ENCODE results near the gene ANAPC2. TPM values are rescaled to one million over a fixed set of nuclear protein-coding genes. Genes with fewer than 3 reads are reported as not detected.

The ANAPC2 gene
- total and polyA plus RNA-seq, 7 donors: 12.5 to 49.3 (median 23.2) TPM

GRCh38 chr9:137191245-137191644, 2.9 kb upstream of the ANAPC2 start:
- 73 to 83% methylated on average over 3 of the region's 3 CpGs for WGBS, 2 donors
- no peak overlapping the region for H3K4me3 ChIP-seq
- intact Hi-C loops (cut with DNase I): no loop called here
- TF ChIP-seq, protein P1, sequence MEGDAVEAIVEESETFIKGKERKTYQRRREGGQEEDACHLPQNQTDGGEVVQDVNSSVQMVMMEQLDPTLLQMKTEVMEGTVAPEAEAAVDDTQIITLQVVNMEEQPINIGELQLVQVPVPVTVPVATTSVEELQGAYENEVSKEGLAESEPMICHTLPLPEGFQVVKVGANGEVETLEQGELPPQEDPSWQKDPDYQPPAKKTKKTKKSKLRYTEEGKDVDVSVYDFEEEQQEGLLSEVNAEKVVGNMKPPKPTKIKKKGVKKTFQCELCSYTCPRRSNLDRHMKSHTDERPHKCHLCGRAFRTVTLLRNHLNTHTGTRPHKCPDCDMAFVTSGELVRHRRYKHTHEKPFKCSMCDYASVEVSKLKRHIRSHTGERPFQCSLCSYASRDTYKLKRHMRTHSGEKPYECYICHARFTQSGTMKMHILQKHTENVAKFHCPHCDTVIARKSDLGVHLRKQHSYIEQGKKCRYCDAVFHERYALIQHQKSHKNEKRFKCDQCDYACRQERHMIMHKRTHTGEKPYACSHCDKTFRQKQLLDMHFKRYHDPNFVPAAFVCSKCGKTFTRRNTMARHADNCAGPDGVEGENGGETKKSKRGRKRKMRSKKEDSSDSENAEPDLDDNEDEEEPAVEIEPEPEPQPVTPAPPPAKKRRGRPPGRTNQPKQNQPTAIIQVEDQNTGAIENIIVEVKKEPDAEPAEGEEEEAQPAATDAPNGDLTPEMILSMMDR (IDR thresholded peaks at IDR 0.05): no peak
- TF ChIP-seq POLR2A (IDR thresholded peaks at IDR 0.05) (no peak), EP300 (IDR thresholded peaks at IDR 0.05) (no peak), POLR2AphosphoS5 (IDR thresholded peaks at IDR 0.05) (no peak)
- no peaks in the 10 kb centered on the region for H3K9me3 ChIP-seq
- no peak overlapping the region for H3K27ac ChIP-seq
- peaks cover 0 to 44% (median 37%) of the 10 kb centered on the region in 4 donors for H3K4me1 ChIP-seq
- H3K36me3 ChIP-seq: peaks cover 0 to 25% (median 12%) of the 10 kb centered on the region in 4 donors
- H3K27me3 ChIP-seq: no peaks in the 10 kb centered on the region
- DNase-seq: no peak

DNA sequence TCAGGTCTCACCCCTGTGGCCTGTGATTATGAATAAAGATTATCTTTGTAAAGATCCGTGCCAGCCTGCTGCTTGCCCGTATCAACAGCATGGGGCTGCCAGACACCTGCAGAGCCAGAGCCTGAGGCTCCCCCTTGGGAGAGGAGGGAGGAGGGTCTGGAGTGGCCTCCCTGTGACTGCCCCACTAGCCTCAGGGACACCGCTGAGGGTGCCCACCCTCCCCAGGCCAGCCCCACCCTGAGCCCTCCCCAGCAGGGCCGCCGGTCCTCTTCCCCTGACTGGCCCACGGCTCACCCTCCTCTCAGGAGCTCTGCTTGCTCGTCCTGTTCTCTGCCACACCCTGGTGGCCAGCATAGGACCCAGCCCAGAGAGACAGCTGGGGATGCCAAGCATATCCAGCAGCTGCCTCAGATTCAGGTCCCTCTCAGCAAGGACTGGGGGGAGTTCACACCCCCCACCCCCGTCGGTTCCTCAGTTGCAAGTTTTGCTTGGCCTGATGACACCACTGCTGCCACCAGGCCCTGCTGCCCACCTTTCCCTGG, 2.0 kb upstream of the ANAPC2 start:
- TF ChIP-seq, protein P1 (IDR thresholded peaks at IDR 0.05): no peak
- TF ChIP-seq POLR2A (IDR thresholded peaks at IDR 0.05) (no peak), POLR2AphosphoS5 (IDR thresholded peaks at IDR 0.05) (no peak), EP300 (IDR thresholded peaks at IDR 0.05) (no peak)
- 28 to 70% methylated on average over 9 of the region's 9 CpGs for WGBS, 2 donors
- Histone ChIP-seq H3K27me3 (no peaks in the 10 kb centered on the region), H3K27ac (peak overlapping the region in 3 of 4 donors; percentile 95 to 99 (median 98)), H3K4me1 (peaks cover 0 to 47% (median 45%) of the 10 kb centered on the region in 4 donors), H3K4me3 (no peak overlapping the region), H3K9me3 (no peaks in the 10 kb centered on the region), H3K36me3 (peaks cover 0 to 33% (median 17%) of the 10 kb centered on the region in 4 donors)
- no peak for DNase-seq
- intact Hi-C loops (cut with DNase I): no loop called here

GRCh38 chr9:137189297-137190295, 1.2 kb upstream of the ANAPC2 start:
- H3K27me3 ChIP-seq: no peaks in the 10 kb centered on the region
- intact Hi-C loops (cut with DNase I): loop anchor here (2.0 to 5.0 kb wide), 4 partner anchors 15 to 62 kb away; partner anchors contain the start of genes NDOR1, RNF208 and TMEM203
- H3K27ac ChIP-seq: peak overlapping the region; percentile 95 to 99 (median 97)
- 16 to 37% methylated on average over 23 of the region's 23 CpGs for WGBS, 2 donors
- H3K9me3 ChIP-seq: no peaks in the 10 kb centered on the region
- peaks cover 0 to 47% (median 45%) of the 10 kb centered on the region in 4 donors for H3K4me1 ChIP-seq
- H3K36me3 ChIP-seq: peaks cover 2 to 41% (median 24%) of the 10 kb centered on the region in 4 donors
- no peak for DNase-seq
- H3K4me3 ChIP-seq: peak overlapping the region; percentile 62 to 96 (median 72)
- TF ChIP-seq EP300 (IDR thresholded peaks at IDR 0.05) (no peak), POLR2AphosphoS5 (IDR thresholded peaks at IDR 0.05) (no peak), POLR2A (IDR thresholded peaks at IDR 0.05) (no peak)
- TF ChIP-seq, protein P1 (IDR thresholded peaks at IDR 0.05): no peak

DNA sequence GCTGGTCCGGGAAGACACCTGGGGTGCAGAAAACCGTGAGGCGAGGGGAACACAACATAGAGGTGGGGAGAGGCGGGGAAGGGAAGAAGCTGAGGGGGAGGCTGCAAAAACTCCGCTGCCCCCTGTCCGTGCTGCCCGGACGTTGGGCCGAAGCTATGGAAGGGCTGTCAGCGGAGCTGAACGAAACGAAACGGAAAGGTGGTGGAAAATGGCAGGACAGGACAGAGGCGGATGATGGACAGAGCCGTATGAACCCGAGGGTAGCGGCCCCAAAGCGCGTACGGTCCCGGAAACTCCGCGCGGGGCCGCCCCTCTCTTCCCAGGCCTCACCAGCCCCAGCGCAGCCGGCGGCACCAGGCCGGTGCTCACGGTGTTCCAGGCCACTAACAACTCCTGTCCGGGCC, 272 bp downstream of the ANAPC2 start:
- Histone ChIP-seq H3K27me3 (no peaks in the 10 kb centered on the region), H3K27ac (peak overlapping the region; percentile 95 to 99 (median 97)), H3K4me3 (peak overlapping the region; percentile 62 to 96 (median 72)), H3K9me3 (no peaks in the 10 kb centered on the region), H3K4me1 (peaks cover 0 to 47% (median 45%) of the 10 kb centered on the region in 4 donors), H3K36me3 (peaks cover 18 to 56% (median 38%) of the 10 kb centered on the region in 4 donors)
- TF ChIP-seq POLR2AphosphoS5 (IDR thresholded peaks at IDR 0.05): no peak
- TF ChIP-seq EP300 (IDR thresholded peaks at IDR 0.05): no peak
- TF ChIP-seq, protein P1 (IDR thresholded peaks at IDR 0.05): no peak
- TF ChIP-seq POLR2A (IDR thresholded peaks at IDR 0.05): no peak
- DNase-seq: no peak
- WGBS, 2 donors: 1% methylated on average over 31 of the region's 31 CpGs
- intact Hi-C loops (cut with DNase I): loop anchor here (2.0 to 5.0 kb wide), 4 partner anchors 17 to 61 kb away; partner anchors contain the start of genes NDOR1, RNF208 and TMEM203

Measured in sigmoid colon (tissue), 7 donors.